ENCODE results near the gene BRAT1. TPM values are rescaled to one million over a fixed set of nuclear protein-coding genes. Genes with fewer than 3 reads are reported as not detected.

Gene BRAT1
- total and polyA plus RNA-seq, 8 donors: 22.5 to 41.4 (median 28.0) TPM

GRCh38 chr7:2583798-2584580 lies 28.7 kb upstream of the BRAT1 start:
- Histone ChIP-seq H3K27me3 (no peaks in the 10 kb centered on the region), H3K27ac (no peak overlapping the region), H3K4me1 (no peaks in the 10 kb centered on the region), H3K9me3 (no peaks in the 10 kb centered on the region), H3K36me3 (peaks cover 0 to 53% of the 10 kb centered on the region in 2 donors), H3K4me3 (no peak overlapping the region)
- intact Hi-C loops (cut with DNase I): no loop called here
- DNase-seq (peak in 1 of 4 donors; percentile 45), ATAC-seq (no peak)
- no peak for TF ChIP-seq CTCF (IDR thresholded peaks at IDR 0.05)

- no peak for ATAC-seq
Measured at GRCh38 chr7:2582006-2582735, 26.8 kb upstream of the BRAT1 start.

GRCh38 chr7:2580636-2581035 lies 25.3 kb upstream of the BRAT1 start:
- Histone ChIP-seq H3K4me3 (no peak overlapping the region), H3K27me3 (no peaks in the 10 kb centered on the region), H3K9me3 (no peaks in the 10 kb centered on the region), H3K36me3 (peaks cover 0 to 50% of the 10 kb centered on the region in 2 donors), H3K27ac (no peak overlapping the region), H3K4me1 (no peaks in the 10 kb centered on the region)
- intact Hi-C loops (cut with DNase I): no loop called here
- ATAC-seq (no peak), DNase-seq (peak in 1 of 4 donors; percentile 17)
- TF ChIP-seq CTCF (IDR thresholded peaks at IDR 0.05): no peak

More at GRCh38 chr7:2582006-2582735, 26.8 kb upstream of the BRAT1 start:
- H3K4me1 ChIP-seq: no peaks in the 10 kb centered on the region
- no peak overlapping the region for H3K27ac ChIP-seq
- DNase-seq: peak in 1 of 4 donors; percentile 51
- H3K27me3 ChIP-seq: no peaks in the 10 kb centered on the region
- no peaks in the 10 kb centered on the region for H3K9me3 ChIP-seq
- peaks cover 0 to 50% of the 10 kb centered on the region in 2 donors for H3K36me3 ChIP-seq
- H3K4me3 ChIP-seq: no peak overlapping the region
- intact Hi-C loops (cut with DNase I): no loop called here
- no peak for TF ChIP-seq CTCF (IDR thresholded peaks at IDR 0.05)

GRCh38 chr7:2577914-2578680 lies 22.8 kb upstream of the BRAT1 start:
- DNase-seq (peak in 1 of 4 donors; percentile 41), ATAC-seq (no peak)
- H3K4me3 ChIP-seq: no peak overlapping the region
- no peak overlapping the region for H3K27ac ChIP-seq
- no peaks in the 10 kb centered on the region for H3K4me1 ChIP-seq
- intact Hi-C loops (cut with DNase I): no loop called here
- no peaks in the 10 kb centered on the region for H3K9me3 ChIP-seq
- no peaks in the 10 kb centered on the region for H3K27me3 ChIP-seq
- H3K36me3 ChIP-seq: peaks cover 0 to 55% of the 10 kb centered on the region in 2 donors
- no peak for TF ChIP-seq CTCF (IDR thresholded peaks at IDR 0.05)

All from left lung (tissue), 10 donors.